ENCODE data around the gene TMED4.

DNA sequence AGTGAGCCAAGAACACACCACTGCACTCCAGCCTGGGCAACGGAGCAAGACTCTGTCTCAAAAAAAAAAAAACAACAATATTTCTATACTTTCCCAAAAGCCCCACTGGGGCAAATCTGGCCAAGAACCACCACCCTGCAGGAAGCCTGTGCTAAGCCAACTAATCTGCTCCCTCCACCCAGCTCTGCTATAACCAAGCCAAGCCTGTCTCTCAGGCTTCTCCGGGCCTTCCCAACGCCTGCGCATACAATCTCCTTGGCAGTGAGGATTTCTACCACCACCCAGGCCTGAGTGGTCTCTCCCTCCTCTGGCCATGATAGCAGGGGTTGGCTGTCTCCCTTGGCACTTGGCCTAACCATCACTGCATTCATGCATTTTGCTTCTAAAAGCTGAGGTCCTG, 22.5 kb downstream of the TMED4 start:
- TF ChIP-seq, protein P1, sequence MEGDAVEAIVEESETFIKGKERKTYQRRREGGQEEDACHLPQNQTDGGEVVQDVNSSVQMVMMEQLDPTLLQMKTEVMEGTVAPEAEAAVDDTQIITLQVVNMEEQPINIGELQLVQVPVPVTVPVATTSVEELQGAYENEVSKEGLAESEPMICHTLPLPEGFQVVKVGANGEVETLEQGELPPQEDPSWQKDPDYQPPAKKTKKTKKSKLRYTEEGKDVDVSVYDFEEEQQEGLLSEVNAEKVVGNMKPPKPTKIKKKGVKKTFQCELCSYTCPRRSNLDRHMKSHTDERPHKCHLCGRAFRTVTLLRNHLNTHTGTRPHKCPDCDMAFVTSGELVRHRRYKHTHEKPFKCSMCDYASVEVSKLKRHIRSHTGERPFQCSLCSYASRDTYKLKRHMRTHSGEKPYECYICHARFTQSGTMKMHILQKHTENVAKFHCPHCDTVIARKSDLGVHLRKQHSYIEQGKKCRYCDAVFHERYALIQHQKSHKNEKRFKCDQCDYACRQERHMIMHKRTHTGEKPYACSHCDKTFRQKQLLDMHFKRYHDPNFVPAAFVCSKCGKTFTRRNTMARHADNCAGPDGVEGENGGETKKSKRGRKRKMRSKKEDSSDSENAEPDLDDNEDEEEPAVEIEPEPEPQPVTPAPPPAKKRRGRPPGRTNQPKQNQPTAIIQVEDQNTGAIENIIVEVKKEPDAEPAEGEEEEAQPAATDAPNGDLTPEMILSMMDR (IDR thresholded peaks at IDR 0.05; ENCODE audit: low read length): no peak
- no peak for TF ChIP-seq EZH2 (optimal IDR thresholded peaks at IDR 0.05; ENCODE audit: low read depth, low read length)
